GM12891 (cell line): ENCODE data around the gene AGPAT3.

Source experiments
- DNase-seq: peaks from one replicate; pipeline ENCODE4 v3.0.0; 2011; ENCODE audit warnings: low spot score; ENCODE audit not compliant: insufficient read length
- FAIRE-seq: peaks from 2 replicates; lab custom pipeline; 2011; peaks lifted over from hg19 to GRCh38; lab: Jason Lieb, UNC
- PAX5 ChIP-seq: IDR thresholded peaks from 2 replicates; pipeline ENCODE4 v1.6.1; 2011; ENCODE audit warnings: low read length, moderate library complexity, mild to moderate bottlenecking; ENCODE audit not compliant: insufficient read depth, severe bottlenecking
- POLR2A ChIP-seq: IDR thresholded peaks from 2 replicates; pipeline ENCODE4 v1.6.1; 2011; ENCODE audit warnings: low read depth, low read length, control low read depth
- POLR2AphosphoS5 ChIP-seq: IDR thresholded peaks from 2 replicates; pipeline ENCODE4 v1.6.1; 2011; ENCODE audit warnings: low read depth, low read length, control low read depth
- POU2F2 ChIP-seq: IDR thresholded peaks from 2 replicates; pipeline ENCODE4 v1.6.1; 2011; ENCODE audit warnings: low read depth, mild to moderate bottlenecking, control low read depth, low read length, moderate library complexity
- SPI1 ChIP-seq: IDR thresholded peaks from 2 replicates; pipeline ENCODE4 v1.6.1; 2011; ENCODE audit warnings: low read depth, low read length, control low read depth
- TAF1 ChIP-seq: IDR thresholded peaks from 2 replicates; pipeline ENCODE4 v1.6.1; 2011; ENCODE audit warnings: low read depth, low read length, control low read depth

Gene AGPAT3

DNA sequence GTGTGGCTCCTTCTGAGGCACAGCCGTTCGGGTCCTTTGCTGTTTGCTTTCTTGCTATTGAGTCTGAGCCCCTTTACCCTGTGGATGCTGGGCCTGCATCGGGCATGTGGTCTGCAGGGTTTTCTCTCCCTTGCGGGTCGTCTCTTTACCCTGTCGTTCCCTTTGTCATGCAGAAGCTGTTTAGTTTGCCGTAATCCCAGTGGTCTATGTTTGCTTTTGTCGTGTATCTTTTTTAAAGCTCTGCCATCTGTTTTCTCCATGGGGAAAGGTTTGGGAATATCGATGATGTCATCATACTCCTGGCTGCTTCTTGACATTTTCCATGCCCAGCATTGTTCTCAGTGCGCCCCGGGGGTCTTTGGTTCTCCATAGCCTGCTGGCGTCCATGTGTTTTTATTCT lies 68.2 kb downstream of the AGPAT3 start:
- DNase-seq (no peak), FAIRE-seq (no peak)
- TF ChIP-seq POU2F2 (no peak), POLR2A (no peak), POLR2AphosphoS5 (no peak), PAX5 (no peak), SPI1 (no peak), TAF1 (no peak)

DNA sequence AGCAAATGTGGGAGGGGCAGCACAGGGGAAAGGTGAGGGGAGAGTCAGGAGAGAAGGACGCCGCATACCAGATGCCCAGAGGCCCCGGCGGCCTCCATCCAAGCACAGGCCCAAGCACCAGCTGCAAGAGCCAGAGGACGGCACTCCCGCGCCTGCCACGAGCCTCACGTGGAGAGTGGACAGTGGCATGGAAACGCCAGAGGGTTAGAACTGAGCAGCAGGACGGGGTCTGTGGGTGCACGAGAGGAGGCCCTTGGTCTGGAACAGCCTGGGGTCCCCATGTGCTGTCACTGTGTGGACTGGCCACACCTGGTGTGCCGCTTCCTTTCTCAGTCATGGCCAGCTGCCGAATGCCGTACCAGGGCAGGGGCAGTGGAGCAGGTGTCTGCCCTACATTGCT lies 68.7 kb downstream of the AGPAT3 start:
- DNase-seq (no peak), FAIRE-seq (no peak)
- TF ChIP-seq PAX5: no peak
- TF ChIP-seq POLR2A: no peak
- TF ChIP-seq POU2F2: no peak
- no peak for TF ChIP-seq SPI1
- TF ChIP-seq TAF1: no peak
- TF ChIP-seq POLR2AphosphoS5: no peak

DNA sequence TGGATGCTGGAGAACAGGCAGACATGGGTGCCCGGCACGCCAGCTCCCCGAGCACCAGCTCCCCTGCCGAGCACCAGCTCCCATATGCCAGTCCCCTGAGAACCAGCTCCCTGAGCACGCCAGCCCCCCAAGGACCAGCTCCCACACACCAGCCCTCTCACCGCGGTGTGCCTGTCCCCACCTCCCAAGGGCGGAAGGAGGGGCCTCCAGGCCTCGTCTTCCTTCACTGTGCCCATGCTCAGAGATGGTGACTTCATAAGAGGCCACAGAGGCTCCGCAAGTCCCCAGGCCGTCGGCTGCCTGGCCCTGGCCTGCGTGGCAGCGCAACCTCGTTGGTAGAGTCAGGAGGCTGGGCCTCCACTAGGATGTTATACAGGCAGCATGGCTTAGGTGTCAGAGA lies 69.1 kb downstream of the AGPAT3 start:
- FAIRE-seq: no peak
- no peak for DNase-seq
- TF ChIP-seq POLR2AphosphoS5: no peak
- TF ChIP-seq PAX5: no peak
- no peak for TF ChIP-seq TAF1
- no peak for TF ChIP-seq POLR2A
- TF ChIP-seq POU2F2: no peak
- TF ChIP-seq SPI1: no peak

DNA sequence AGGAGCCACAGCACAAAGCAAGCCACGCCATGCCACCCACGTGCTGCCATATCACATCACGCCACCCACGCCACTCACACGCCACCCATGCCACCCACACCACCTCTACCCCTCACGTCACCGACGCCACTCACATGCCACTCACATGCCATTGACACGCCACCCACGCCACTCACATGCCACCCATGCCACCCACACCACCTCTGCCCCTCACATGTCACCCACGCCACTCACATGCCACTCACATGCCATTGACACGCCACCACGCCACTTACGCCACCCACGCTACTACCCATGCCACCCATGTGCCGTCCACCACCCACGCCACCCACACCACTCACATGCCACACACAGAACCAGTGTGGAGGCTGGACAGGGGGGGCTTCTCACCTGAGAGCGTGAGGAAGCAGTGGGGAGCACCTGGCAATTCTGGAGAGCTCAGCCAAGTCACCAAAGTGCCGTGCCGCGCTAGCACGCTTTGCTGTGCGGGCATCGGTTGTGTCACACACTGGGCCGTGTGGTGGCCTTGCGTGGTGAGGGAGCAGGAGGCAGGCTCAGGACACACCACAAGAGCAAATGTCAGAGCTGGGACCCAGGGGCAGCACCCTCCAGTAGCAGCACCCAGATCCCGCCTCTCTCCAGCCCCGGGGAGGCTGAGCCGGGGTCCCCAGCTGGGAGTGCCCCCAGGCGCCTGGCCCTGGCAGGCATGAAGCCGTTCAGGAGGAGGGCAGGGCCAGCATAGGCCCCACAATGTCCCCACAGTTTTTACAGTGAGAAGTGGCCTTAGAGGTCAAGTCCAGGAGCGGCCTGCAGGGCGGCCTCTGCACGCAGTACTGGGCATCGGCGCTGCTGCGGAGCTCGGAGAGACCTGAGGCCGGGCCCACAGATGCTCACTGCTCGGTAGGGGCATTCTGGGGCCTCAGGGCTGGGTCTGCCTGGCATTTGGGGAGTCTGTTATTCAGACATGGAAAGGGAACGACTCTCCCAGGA lies 70.0 kb downstream of the AGPAT3 start:
- no peak for TF ChIP-seq PAX5
- no peak for TF ChIP-seq TAF1
- TF ChIP-seq POU2F2: no peak
- TF ChIP-seq SPI1: no peak
- no peak; the same call in 1 of the 2 replicates for TF ChIP-seq POLR2AphosphoS5
- TF ChIP-seq POLR2A: no peak
- no peak for DNase-seq
- no peak for FAIRE-seq

DNA sequence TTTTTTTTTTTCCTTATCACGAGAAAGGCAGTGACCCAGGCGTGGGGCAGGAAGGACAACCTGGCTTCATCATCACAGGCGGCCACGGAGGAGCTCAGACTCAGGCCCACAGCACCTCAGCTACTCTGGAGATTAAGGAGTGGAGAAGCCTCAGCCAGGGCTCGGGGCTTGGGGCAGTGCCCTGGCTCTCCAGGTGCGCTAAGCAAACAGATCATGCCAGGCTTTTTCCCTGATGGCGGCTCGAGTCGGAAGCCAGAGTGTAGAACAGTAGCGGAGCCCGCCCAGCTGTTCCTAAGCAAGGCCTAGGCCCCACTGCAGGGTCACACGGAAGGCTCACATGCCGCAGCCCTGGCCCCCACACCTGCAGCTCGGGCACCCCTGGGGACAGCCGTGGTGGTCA lies 70.7 kb downstream of the AGPAT3 start:
- DNase-seq (no peak), FAIRE-seq (no peak)
- TF ChIP-seq POLR2AphosphoS5 (no peak), TAF1 (no peak), PAX5 (no peak), POLR2A (no peak), POU2F2 (no peak), SPI1 (no peak)

DNA sequence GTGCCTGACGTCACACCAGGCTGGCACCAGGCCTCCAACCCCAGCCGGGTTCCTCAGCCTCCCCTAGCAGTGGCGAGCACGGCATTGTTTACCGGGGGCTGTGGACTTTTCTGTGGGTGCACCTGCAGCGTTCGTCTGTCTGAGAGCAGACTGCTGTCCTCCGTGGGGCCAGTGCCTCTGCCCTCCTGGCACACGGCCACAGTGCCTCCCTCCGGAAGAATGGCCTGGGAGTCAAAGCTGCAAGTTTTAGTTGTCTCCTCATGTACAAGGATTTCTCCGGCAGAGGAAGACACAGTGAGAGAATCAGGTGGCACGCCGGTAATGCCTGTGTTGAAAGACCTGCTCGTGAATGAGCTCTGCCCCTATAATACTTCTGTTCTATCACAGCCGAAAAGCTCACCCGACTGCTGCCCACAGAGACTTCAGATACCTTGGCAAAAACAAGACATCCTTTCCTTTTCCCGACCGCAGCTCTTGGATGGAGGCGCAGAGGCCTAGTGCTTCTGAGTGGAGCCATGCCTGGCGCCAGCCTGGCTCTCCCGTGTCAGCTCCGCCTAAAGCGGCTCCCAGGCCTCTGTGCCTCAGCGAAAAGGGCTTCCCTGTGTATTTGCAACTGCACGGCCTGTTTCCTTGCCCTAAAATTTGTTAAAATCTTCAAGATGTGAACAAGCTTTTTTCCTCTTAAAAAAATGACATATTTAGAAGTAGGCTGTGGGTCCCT lies 71.4 kb downstream of the AGPAT3 start:
- DNase-seq (no peak), FAIRE-seq (peak; percentile 54)
- TF ChIP-seq TAF1 (no peak), POU2F2 (no peak), POLR2A (no peak), PAX5 (no peak), SPI1 (no peak), POLR2AphosphoS5 (no peak)

DNA sequence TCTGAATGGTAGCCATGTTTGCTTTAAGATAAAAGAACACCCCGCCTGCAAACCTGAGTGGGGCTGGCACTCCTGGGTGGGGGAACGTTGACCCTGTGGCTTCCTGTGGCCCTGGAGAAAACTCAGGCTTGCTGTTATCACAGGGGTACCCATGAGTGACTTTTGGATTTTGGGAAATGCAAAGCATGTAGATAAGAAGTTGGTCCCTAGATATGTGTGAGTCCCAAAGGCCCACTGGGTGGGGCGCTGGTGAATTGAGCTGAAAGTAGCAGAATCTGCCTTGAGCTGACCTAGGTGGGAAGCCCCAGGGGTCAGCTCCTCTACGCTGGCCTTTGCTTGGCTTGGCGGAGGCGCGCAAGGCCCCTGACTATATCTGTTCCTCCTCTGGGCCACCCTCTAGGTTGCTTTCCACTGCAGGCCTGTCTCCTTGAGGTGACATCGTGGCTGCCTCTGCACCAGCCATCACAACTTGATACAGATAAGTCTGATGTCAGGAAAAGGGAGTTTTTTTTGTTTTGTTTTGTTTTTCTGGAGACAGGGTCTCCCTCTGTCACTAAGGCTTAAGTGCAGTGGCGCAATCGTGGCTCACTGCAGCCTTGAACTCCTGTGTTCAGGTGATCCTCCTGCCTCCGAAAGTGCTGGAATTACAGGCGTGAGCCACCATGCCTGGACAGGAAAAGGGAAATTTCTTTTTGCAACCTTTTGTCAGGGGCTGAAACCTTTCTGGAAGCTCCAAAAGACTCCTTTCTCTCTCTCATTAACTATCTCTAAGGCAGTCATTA lies 72.2 kb downstream of the AGPAT3 start:
- FAIRE-seq (peak; percentile 16), DNase-seq (no peak)
- TF ChIP-seq POU2F2 (no peak), POLR2A (no peak), TAF1 (no peak), POLR2AphosphoS5 (no peak), PAX5 (no peak), SPI1 (no peak)

DNA sequence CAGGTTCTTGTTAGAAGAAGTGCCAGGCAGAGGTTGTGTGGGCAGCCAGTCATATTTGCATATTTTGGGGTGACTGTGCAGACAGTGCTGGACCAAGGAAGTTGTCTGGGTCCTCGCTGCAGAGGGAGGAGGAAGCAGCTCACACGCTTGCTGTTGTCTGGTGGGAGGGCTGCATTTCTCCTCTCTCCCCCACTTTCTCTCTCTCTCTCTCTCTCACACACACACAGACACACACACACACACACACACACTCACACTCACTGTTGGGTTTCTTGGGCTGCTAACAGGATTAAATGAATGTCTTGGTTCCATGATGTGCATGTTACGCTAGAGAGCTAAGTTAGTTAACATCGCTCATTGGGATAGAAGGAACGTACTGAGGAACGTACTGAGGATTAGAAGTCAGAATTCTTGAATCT lies 72.9 kb downstream of the AGPAT3 start:
- DNase-seq (peak; percentile 63), FAIRE-seq (peak; percentile 98)
- TF ChIP-seq POLR2AphosphoS5 (peak; percentile 62), TAF1 (peak; percentile 51; the same call in 1 of the 2 replicates), POLR2A (peak; percentile 83), SPI1 (0 out of 2 replicates have a peak, but pooled peaks have one; percentile 12), POU2F2 (peak; percentile 98), PAX5 (no peak)
